H9 (cell line): ENCODE data around the gene LINC01488. TPM values are rescaled to one million over a fixed set of nuclear protein-coding genes. Genes with fewer than 3 reads are reported as not detected.

Experiments
- DNase-seq: peaks from one replicate; pipeline ENCODE4 v3.0.0-alpha.2; 2017
- H2AFZ ChIP-seq: one replicate; pipeline ENCODE4 v1.6.1; 2013; ENCODE audit warnings: mild to moderate bottlenecking, low read length, control low read depth, moderate library complexity
- H2AK5ac ChIP-seq: 2 replicates; pipeline ENCODE4 v1.6.1; 2013; ENCODE audit warnings: low read length, control low read depth, mixed read lengths; ENCODE audit not compliant: insufficient read length
- H2BK120ac ChIP-seq: one replicate; pipeline ENCODE4 v1.6.1; 2013; ENCODE audit warnings: low read depth, mild to moderate bottlenecking, low read length, control low read depth, inconsistent platforms; ENCODE audit not compliant: poor library complexity, severe bottlenecking
- H2BK12ac ChIP-seq: 2 replicates; pipeline ENCODE4 v1.6.1; 2013; ENCODE audit warnings: low read length, control low read depth, mixed read lengths, low read depth; ENCODE audit not compliant: insufficient read length
- H2BK15ac ChIP-seq: 2 replicates; pipeline ENCODE4 v1.6.1; 2013; ENCODE audit warnings: low read depth, low read length, control low read depth
- H2BK20ac ChIP-seq: one replicate; pipeline ENCODE4 v1.6.1; 2013; ENCODE audit warnings: low read depth, mild to moderate bottlenecking, low read length, control low read depth, inconsistent platforms; ENCODE audit not compliant: poor library complexity, severe bottlenecking
- H2BK5ac ChIP-seq: 2 replicates; pipeline ENCODE4 v1.6.1; 2013; ENCODE audit warnings: low read length, control low read depth, mixed read lengths; ENCODE audit not compliant: insufficient read length
- H3K14ac ChIP-seq: 2 replicates; pipeline ENCODE4 v1.6.1; 2013; ENCODE audit warnings: low read length, control low read depth; ENCODE audit not compliant: insufficient read depth
- H3K18ac ChIP-seq: 2 replicates; pipeline ENCODE4 v1.6.1; 2013; ENCODE audit warnings: low read depth, mild to moderate bottlenecking, mixed read lengths, low read length, control low read depth; ENCODE audit not compliant: insufficient read length
- H3K23ac ChIP-seq: 2 replicates; pipeline ENCODE4 v1.6.1; 2013; ENCODE audit warnings: low read length, control low read depth, mixed read lengths, low read depth; ENCODE audit not compliant: insufficient read length
- H3K23me2 ChIP-seq: 2 replicates; pipeline ENCODE4 v1.6.1; 2013; ENCODE audit warnings: low read depth, mild to moderate bottlenecking, mixed read lengths, low read length, control low read depth; ENCODE audit not compliant: insufficient read length, poor library complexity, severe bottlenecking
- H3K27ac ChIP-seq: 2 replicates; pipeline ENCODE4 v1.5.1; 2013; ENCODE audit warnings: low read length, control low read depth, mixed read lengths, low read depth; ENCODE audit not compliant: insufficient read length
- H3K27me3 ChIP-seq: 2 replicates; pipeline ENCODE4 v1.6.1; 2013; ENCODE audit warnings: low read length, control low read depth, inconsistent platforms; ENCODE audit not compliant: insufficient read depth
- H3K4ac ChIP-seq: 2 replicates; pipeline ENCODE4 v1.6.1; 2013; ENCODE audit warnings: low read depth, mild to moderate bottlenecking, control low read depth, inconsistent platforms, low read length, moderate library complexity
- H3K4me1 ChIP-seq: 2 replicates; pipeline ENCODE4 v1.6.1; 2013; ENCODE audit warnings: low read length, control low read depth, inconsistent platforms; ENCODE audit not compliant: insufficient read depth
- H3K4me2 ChIP-seq: 2 replicates; pipeline ENCODE4 v1.6.1; 2013; ENCODE audit warnings: low read length, control low read depth, mixed read lengths; ENCODE audit not compliant: insufficient read length, insufficient read depth
- H3K56ac ChIP-seq: 2 replicates; pipeline ENCODE4 v1.6.1; 2013; ENCODE audit warnings: low read depth, mild to moderate bottlenecking, mixed read lengths, low read length, control low read depth; ENCODE audit not compliant: insufficient read length
- H3K79me1 ChIP-seq: 2 replicates; pipeline ENCODE4 v1.6.1; 2013; ENCODE audit warnings: low read depth, mild to moderate bottlenecking, moderate library complexity, low read length, control low read depth, inconsistent platforms; ENCODE audit not compliant: insufficient read depth, poor library complexity, severe bottlenecking
- H3K79me2 ChIP-seq: 2 replicates; pipeline ENCODE4 v1.6.1; 2013; ENCODE audit warnings: low read length, control low read depth, inconsistent platforms; ENCODE audit not compliant: insufficient read depth
- H3K9ac ChIP-seq: 2 replicates; pipeline ENCODE4 v1.6.1; 2013; ENCODE audit warnings: low read length, control low read depth, mixed read lengths; ENCODE audit not compliant: insufficient read length; ENCODE audit errors: extremely low read depth
- H3K9me3 ChIP-seq: one replicate; pipeline ENCODE4 v1.6.1; 2013; ENCODE audit warnings: low read depth, low read length, inconsistent platforms; ENCODE audit not compliant: control insufficient read depth
- H3T11ph ChIP-seq: one replicate; pipeline ENCODE4 v1.6.1; 2013; ENCODE audit warnings: mild to moderate bottlenecking, low read length, control low read depth, inconsistent platforms
- H4K20me1 ChIP-seq: one replicate; pipeline ENCODE4 v1.6.1; 2013; ENCODE audit not compliant: control insufficient read depth, insufficient read length, insufficient read depth
- H4K5ac ChIP-seq: 2 replicates; pipeline ENCODE4 v1.6.1; 2013; ENCODE audit warnings: low read depth, mild to moderate bottlenecking, mixed read lengths, low read length, control low read depth; ENCODE audit not compliant: insufficient read length
- H4K8ac ChIP-seq: replicated peaks from 2 replicates; pipeline ENCODE4 v1.6.1; 2013; ENCODE audit warnings: low read length, control low read depth, mixed read lengths, low read depth; ENCODE audit not compliant: insufficient read length
- H4K91ac ChIP-seq: 2 replicates; pipeline ENCODE4 v1.6.1; 2013; ENCODE audit warnings: low read depth, mild to moderate bottlenecking, moderate library complexity, mixed read lengths, low read length, control low read depth; ENCODE audit not compliant: insufficient read length
- H3K27ac Mint-ChIP-seq, 3 experiments: 2 replicates in 2 of 3; 3 replicates in 1 of 3; pipeline ENCODE4 v1.8.0; 2020 to 2021; ENCODE audit warnings: mixed read lengths in 3 of 3, mild to moderate bottlenecking in 1 of 3, moderate library complexity in 1 of 3
- H3K27me3 Mint-ChIP-seq: 2 replicates; pipeline ENCODE4 v1.8.0; 2021; ENCODE audit warnings: low read depth, mild to moderate bottlenecking, moderate library complexity, mixed read lengths
- H3K36me3 Mint-ChIP-seq, 3 experiments: 2 replicates in 2 of 3; 3 replicates in 1 of 3; pipeline ENCODE4 v1.8.0; 2020 to 2021; ENCODE audit warnings: low read depth in 3 of 3, mixed read lengths in 3 of 3; ENCODE audit not compliant: insufficient read depth in 1 of 3
- H3K4me1 Mint-ChIP-seq, 2 experiments: 2 replicates each; pipeline ENCODE4 v1.8.0; 2020; ENCODE audit warnings: mixed read lengths in 2 of 2
- H3K4me3 Mint-ChIP-seq, 2 experiments: 2 replicates in 1 of 2; 3 replicates in 1 of 2; pipeline ENCODE4 v1.8.0; 2020 to 2021; ENCODE audit warnings: mild to moderate bottlenecking in 2 of 2, mixed read lengths in 2 of 2, moderate library complexity in 1 of 2
- H3K9me3 Mint-ChIP-seq, 2 experiments: 2 replicates in 1 of 2; 3 replicates in 1 of 2; pipeline ENCODE4 v1.8.0; 2020; ENCODE audit warnings: mild to moderate bottlenecking in 2 of 2, mixed read lengths in 2 of 2, moderate library complexity in 1 of 2
- CTCF ChIP-seq: fragments of 200-600 bp; sonication (generic); conservative IDR thresholded peaks from 3 replicates; pipeline ENCODE4 v1.8.0; 2021; ENCODE audit warnings: antibody characterized with exemption, mild to moderate bottlenecking
- WGBS: extraction: QIAGEN DNeasy Blood & Tissue Kit; methylation state at CpG from one replicate; pipeline ENCODE4 v1.1.7; 2013; ENCODE audit warnings: missing lambda C conversion rate, low lambda C conversion rate, mixed read lengths; ENCODE audit not compliant: insufficient read length; ENCODE audit errors: extremely low coverage; 5-methylcytosine and 5-hydroxymethylcytosine counted together
- total RNA-seq: library from RNA; stranded (reverse); gene quantifications from 2 replicates; pipeline ENCODE4 v1.2.1, GENCODE V29; 2021

The LINC01488 gene
- total RNA-seq, 1 experiment from 2014 or later: not detected

- H2BK15ac ChIP-seq: no peak overlapping the region
- no peak overlapping the region for H2AFZ ChIP-seq
- no peak overlapping the region for H3K4ac ChIP-seq
- H4K8ac ChIP-seq: no peak overlapping the region
- H4K5ac ChIP-seq: no peak overlapping the region
- peaks cover 5% of the 10 kb centered on the region; the same call in 1 of the 2 replicates for H3K4me1 ChIP-seq
- no peaks in the 10 kb centered on the region for H3K79me2 ChIP-seq
- H3K9me3 ChIP-seq: no peaks in the 10 kb centered on the region
- H3K4me1 Mint-ChIP-seq: peaks cover 30 to 32% of the 10 kb centered on the region in 2 experiments
- no peak overlapping the region for H3K9ac ChIP-seq
- H3K23me2 ChIP-seq: no peaks in the 10 kb centered on the region
- no peak overlapping the region for H3K27ac Mint-ChIP-seq
- H3K18ac ChIP-seq: no peak overlapping the region
- no CpG with 5 or more reads among the region's 11 CpGs for WGBS
- H2BK20ac ChIP-seq: no peak overlapping the region
- no peak overlapping the region for H3K4me3 Mint-ChIP-seq
- DNase-seq: no peak
- H3K56ac ChIP-seq: no peak overlapping the region
- no peaks in the 10 kb centered on the region for H3K27me3 ChIP-seq
- no peak overlapping the region for H3K4me2 ChIP-seq
- peaks cover 11% of the 10 kb centered on the region for H3K27me3 Mint-ChIP-seq
- H2BK5ac ChIP-seq: no peak overlapping the region
- H4K91ac ChIP-seq: no peak overlapping the region
- H2AK5ac ChIP-seq: no peak overlapping the region
- no peak overlapping the region for H3K27ac ChIP-seq
- no peak overlapping the region for H2BK120ac ChIP-seq
- H3K79me1 ChIP-seq: no peaks in the 10 kb centered on the region
- no peak overlapping the region for H3K14ac ChIP-seq
- H3K9me3 Mint-ChIP-seq: no peaks in the 10 kb centered on the region; a peak in 1 of 5 replicates
- H4K20me1 ChIP-seq: peaks cover 4% of the 10 kb centered on the region
- H3K23ac ChIP-seq: no peak overlapping the region
- H3K36me3 Mint-ChIP-seq: no peaks in the 10 kb centered on the region; a peak in 1 of 7 replicates
- no peak for TF ChIP-seq CTCF
- H3T11ph ChIP-seq: no peak overlapping the region
- no peak overlapping the region for H2BK12ac ChIP-seq
Observed at GRCh38 chr11:69445131-69445470, 36.4 kb upstream of the LINC01488 start.
